ENCODE results near the gene CC2D2A. TPM values are rescaled to one million over a fixed set of nuclear protein-coding genes. Genes with fewer than 3 reads are reported as not detected.
A peak's percentile ranks its signal among the peaks of the same experiment; 100 is the strongest.

The CC2D2A gene
- total and polyA plus RNA-seq, 2 experiments from 2014 or later = 13.9 to 15.8 TPM

- peaks cover 15% of the 10 kb centered on the region for H3K36me3 Mint-ChIP-seq (ENCODE audit: low read depth)
- Histone ChIP-seq H3K4me1 (ENCODE audit: insufficient read depth) (peaks cover 7% of the 10 kb centered on the region), H3K4me3 (peak overlapping the region; percentile 53), H3K4me2 (peak overlapping the region; percentile 61), H3K36me3 (ENCODE audit: insufficient read depth) (no peaks in the 10 kb centered on the region), H3K27ac (ENCODE audit: low read depth) (peak overlapping the region; percentile 90), H4K20me1 (replicated peaks; ENCODE audit: insufficient read depth) (no peaks in the 10 kb centered on the region), H3K27me3 (ENCODE audit: insufficient read depth) (no peaks in the 10 kb centered on the region), H2AFZ (peak overlapping the region; percentile 43; the same call in 1 of the 2 replicates), H3K9me2 (ENCODE audit: insufficient read depth) (no peaks in the 10 kb centered on the region), H3F3A (replicated peaks; ENCODE audit: low read depth) (no peaks in the 10 kb centered on the region), H3K79me2 (replicated peaks; ENCODE audit: insufficient read depth) (no peaks in the 10 kb centered on the region; the same call in 1 of the 2 replicates)
- DNase-seq (ENCODE audit: low spot score) (peak; percentile 93), ATAC-seq (peak; percentile 92)
- TF ChIP-seq NANOG (IDR thresholded peaks at IDR 0.05; ENCODE audit: borderline replicate concordance) (peak; percentile 10; the same call in 1 of the 2 replicates), ZNF114 (CRISPR knock-in tag; IDR thresholded peaks at IDR 0.05) (0 out of 2 replicates have a peak, but pooled peaks have one; percentile 56), POLR2AphosphoS5 (IDR thresholded peaks at IDR 0.05; ENCODE audit: low read depth) (peak; percentile 61), CTCF (conservative IDR thresholded peaks at IDR 0.05; ENCODE audit: low read depth in 2 of 2) (peak; percentile 79 to 86), EZH2 (IDR thresholded peaks at IDR 0.05; ENCODE audit: low read depth, unreplicated experiment) (no peak), REST (IDR thresholded peaks at IDR 0.05; ENCODE audit: unreplicated experiment) (no peak), JUNB (IDR thresholded peaks at IDR 0.05; ENCODE audit: unreplicated experiment) (no peak), CREB1 (CRISPR knock-in tag; IDR thresholded peaks at IDR 0.05; ENCODE audit: low read depth) (no peak), ZNF331 (CRISPR knock-in tag; IDR thresholded peaks at IDR 0.05; ENCODE audit: low read depth) (no peak), STAT1 (IDR thresholded peaks at IDR 0.05; ENCODE audit: unreplicated experiment) (no peak), EZH2phosphoT487 (IDR thresholded peaks at IDR 0.05; ENCODE audit: unreplicated experiment) (no peak)
- TF ChIP-seq, protein P1, sequence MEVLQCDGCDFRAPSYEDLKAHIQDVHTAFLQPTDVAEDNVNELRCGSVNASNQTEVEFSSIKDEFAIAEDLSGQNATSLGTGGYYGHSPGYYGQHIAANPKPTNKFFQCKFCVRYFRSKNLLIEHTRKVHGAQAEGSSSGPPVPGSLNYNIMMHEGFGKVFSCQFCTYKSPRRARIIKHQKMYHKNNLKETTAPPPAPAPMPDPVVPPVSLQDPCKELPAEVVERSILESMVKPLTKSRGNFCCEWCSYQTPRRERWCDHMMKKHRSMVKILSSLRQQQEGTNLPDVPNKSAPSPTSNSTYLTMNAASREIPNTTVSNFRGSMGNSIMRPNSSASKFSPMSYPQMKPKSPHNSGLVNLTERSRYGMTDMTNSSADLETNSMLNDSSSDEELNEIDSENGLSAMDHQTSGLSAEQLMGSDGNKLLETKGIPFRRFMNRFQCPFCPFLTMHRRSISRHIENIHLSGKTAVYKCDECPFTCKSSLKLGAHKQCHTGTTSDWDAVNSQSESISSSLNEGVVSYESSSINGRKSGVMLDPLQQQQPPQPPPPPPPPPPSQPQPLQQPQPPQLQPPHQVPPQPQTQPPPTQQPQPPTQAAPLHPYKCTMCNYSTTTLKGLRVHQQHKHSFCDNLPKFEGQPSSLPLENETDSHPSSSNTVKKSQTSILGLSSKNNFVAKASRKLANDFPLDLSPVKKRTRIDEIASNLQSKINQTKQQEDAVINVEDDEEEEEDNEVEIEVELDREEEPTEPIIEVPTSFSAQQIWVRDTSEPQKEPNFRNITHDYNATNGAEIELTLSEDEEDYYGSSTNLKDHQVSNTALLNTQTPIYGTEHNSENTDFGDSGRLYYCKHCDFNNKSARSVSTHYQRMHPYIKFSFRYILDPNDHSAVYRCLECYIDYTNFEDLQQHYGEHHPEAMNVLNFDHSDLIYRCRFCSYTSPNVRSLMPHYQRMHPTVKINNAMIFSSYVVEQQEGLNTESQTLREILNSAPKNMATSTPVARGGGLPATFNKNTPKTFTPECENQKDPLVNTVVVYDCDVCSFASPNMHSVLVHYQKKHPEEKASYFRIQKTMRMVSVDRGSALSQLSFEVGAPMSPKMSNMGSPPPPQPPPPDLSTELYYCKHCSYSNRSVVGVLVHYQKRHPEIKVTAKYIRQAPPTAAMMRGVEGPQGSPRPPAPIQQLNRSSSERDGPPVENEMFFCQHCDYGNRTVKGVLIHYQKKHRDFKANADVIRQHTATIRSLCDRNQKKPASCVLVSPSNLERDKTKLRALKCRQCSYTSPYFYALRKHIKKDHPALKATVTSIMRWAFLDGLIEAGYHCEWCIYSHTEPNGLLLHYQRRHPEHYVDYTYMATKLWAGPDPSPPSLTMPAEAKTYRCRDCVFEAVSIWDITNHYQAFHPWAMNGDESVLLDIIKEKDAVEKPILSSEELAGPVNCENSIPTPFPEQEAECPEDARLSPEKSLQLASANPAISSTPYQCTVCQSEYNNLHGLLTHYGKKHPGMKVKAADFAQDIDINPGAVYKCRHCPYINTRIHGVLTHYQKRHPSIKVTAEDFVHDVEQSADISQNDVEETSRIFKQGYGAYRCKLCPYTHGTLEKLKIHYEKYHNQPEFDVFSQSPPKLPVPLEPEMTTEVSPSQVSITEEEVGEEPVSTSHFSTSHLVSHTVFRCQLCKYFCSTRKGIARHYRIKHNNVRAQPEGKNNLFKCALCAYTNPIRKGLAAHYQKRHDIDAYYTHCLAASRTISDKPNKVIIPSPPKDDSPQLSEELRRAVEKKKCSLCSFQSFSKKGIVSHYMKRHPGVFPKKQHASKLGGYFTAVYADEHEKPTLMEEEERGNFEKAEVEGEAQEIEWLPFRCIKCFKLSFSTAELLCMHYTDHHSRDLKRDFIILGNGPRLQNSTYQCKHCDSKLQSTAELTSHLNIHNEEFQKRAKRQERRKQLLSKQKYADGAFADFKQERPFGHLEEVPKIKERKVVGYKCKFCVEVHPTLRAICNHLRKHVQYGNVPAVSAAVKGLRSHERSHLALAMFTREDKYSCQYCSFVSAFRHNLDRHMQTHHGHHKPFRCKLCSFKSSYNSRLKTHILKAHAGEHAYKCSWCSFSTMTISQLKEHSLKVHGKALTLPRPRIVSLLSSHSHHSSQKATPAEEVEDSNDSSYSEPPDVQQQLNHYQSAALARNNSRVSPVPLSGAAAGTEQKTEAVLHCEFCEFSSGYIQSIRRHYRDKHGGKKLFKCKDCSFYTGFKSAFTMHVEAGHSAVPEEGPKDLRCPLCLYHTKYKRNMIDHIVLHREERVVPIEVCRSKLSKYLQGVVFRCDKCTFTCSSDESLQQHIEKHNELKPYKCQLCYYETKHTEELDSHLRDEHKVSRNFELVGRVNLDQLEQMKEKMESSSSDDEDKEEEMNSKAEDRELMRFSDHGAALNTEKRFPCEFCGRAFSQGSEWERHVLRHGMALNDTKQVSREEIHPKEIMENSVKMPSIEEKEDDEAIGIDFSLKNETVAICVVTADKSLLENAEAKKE (CRISPR knock-in tag; IDR thresholded peaks at IDR 0.05) = no peak
- TF ChIP-seq, protein P2, sequence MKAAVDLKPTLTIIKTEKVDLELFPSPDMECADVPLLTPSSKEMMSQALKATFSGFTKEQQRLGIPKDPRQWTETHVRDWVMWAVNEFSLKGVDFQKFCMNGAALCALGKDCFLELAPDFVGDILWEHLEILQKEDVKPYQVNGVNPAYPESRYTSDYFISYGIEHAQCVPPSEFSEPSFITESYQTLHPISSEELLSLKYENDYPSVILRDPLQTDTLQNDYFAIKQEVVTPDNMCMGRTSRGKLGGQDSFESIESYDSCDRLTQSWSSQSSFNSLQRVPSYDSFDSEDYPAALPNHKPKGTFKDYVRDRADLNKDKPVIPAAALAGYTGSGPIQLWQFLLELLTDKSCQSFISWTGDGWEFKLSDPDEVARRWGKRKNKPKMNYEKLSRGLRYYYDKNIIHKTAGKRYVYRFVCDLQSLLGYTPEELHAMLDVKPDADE (IDR thresholded peaks at IDR 0.05) = no peak; the same call in 1 of the 2 replicates
- peaks cover 11% of the 10 kb centered on the region for H3K4me1 Mint-ChIP-seq
- H3K9me3 Mint-ChIP-seq = no peaks in the 10 kb centered on the region
- H3K4me3 Mint-ChIP-seq = peak overlapping the region; percentile 82
- H3K27ac Mint-ChIP-seq = peak overlapping the region; percentile 94
- no peaks in the 10 kb centered on the region for H3K27me3 Mint-ChIP-seq (ENCODE audit: insufficient read depth, low read depth, poor library complexity)
Observed at GRCh38 chr4:15479089-15479912, 9.6 kb downstream of the CC2D2A start.
